Measurements from ENCODE around the gene SSBP1. TPM values are rescaled to one million over a fixed set of nuclear protein-coding genes. Genes with fewer than 3 reads are reported as not detected.

Gene SSBP1
- 105 and 114 TPM in 2 replicates for total RNA-seq

GRCh38 chr7:141737836-141738591, at the start of gene SSBP1:
Gene SSBP1, plus strand, starts transcription at chr7:141738358. Its CDS starts 809 bp downstream, at chr7:141739167.

GRCh38 chr7:141702047-141702567, 36.1 kb upstream of the SSBP1 start, which contains the start of gene DENND11:
Gene DENND11, minus strand, starts transcription at chr7:141702166. Its CDS starts 13 bp downstream, at chr7:141702153.

DNA sequence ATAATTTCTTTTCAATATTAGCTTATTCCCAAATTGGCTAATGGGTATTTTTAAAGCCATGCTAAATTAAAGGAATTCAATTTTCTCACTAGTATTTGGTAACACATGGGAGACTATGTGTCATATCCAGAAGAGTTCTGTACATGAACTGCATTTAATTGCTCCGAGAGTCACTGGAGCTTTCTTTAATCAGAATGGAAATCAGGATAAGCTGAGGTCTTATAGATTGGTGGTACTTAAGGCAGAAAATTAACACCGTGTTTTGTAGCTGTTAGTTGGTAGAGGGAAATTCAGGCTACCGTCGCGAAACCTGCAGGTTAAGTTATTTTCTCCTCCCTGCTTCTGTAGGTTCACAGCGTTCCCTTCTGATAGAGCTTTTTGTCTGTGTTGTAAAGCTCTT, 29.8 kb upstream of the SSBP1 start, which contains the start of gene WEE2:
Gene WEE2 (plus strand): TSS at position 3 of the 400 bp plus-strand sequence. CDS start 406 bp downstream, outside the sequence.

DNA sequence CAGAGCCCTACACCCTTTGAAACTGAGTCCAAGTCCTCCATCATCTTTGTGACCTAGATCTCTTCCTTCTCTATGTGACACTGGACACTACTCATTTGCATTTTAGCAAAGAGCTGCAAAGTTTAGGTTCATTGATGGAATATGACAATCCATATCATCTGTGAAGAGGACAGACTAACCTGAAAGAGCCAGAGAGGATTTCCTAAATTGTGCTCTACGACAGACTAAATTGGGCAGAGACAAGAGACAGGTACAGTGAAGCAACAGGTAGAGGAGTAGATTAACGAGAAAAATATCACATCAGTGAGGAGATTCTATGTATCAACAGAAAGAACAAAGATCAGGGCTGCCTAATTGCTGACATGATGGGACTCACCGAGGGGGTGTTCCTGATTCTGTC, 25.6 kb downstream of the SSBP1 start, which contains the start of gene TAS2R3:
Gene TAS2R3 (plus strand): TSS at position 301 of the 400 bp plus-strand sequence. CDS start 62 bp downstream, at position 363.

GRCh38 chr7:141776374-141776773, 38.2 kb downstream of the SSBP1 start, which contains the start of gene TAS2R4:
Gene TAS2R4, plus strand, starts transcription at chr7:141776674. Its CDS starts 1,815 bp downstream, at chr7:141778489.

DNA sequence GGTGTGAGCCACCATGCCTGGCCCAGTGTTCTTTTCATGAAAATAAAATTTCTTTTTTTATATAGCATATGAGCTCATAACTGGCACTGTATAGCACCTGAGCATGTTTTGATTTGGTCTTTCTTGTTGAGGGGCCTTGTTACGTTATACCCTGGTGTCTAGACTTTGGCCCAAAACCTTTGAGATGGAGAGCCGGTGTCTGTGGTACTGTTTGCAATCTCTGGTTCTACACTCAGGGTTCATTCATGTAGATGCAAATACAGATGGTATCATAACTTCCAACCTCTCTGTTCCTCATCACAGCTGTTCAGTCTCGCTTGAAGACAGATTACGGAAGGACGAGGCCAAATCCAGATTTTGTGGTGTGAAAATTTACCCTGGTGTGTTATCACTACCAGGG, 51.8 kb downstream of the SSBP1 start, which contains the start of gene TAS2R5:
Gene TAS2R5 (plus strand): TSS at position 301 of the 400 bp plus-strand sequence. CDS start 145 bp downstream, outside the sequence.

Small RNA genes within 50 kb of the gene (small RNA-seq; reads per million reads assigned to genes)
- not detected for gene RNU1-82P (ENCODE audit: low replicate concordance)

Other genes starting within 250 kb of the SSBP1 start
- gene AGK, start 186.9 kb upstream of the SSBP1 start, total RNA-seq = 22.1 and 34.6 TPM in 2 replicates
- 3.4 and 4.2 TPM in 2 replicates for gene DENND11, start 36.2 kb upstream of the SSBP1 start, total RNA-seq
- not detected in 2 replicates for gene WEE2, start 30.0 kb upstream of the SSBP1 start, total RNA-seq
- 0.72 and 2.0 TPM in 2 replicates for gene TAS2R3, start 25.7 kb downstream of the SSBP1 start, total RNA-seq
- 0.86 and 0.88 TPM in 2 replicates for gene TAS2R4, start 38.3 kb downstream of the SSBP1 start, total RNA-seq
- gene TAS2R5, start 51.9 kb downstream of the SSBP1 start, total RNA-seq = 0.57 and 0.66 TPM in 2 replicates
- not detected in 2 replicates for gene PRSS37, start 103.1 kb downstream of the SSBP1 start, total RNA-seq
- not detected in 2 replicates for gene OR9A4, start 178.0 kb downstream of the SSBP1 start, total RNA-seq
- not detected in 2 replicates for gene CLEC5A, start 208.6 kb downstream of the SSBP1 start, total RNA-seq
- gene TAS2R38, start 235.4 kb downstream of the SSBP1 start, total RNA-seq = not detected in 2 replicates

Data from placental pericyte (primary cell).